ENCODE measurements around the gene C20orf202. TPM values are rescaled to one million over a fixed set of nuclear protein-coding genes. Genes with fewer than 3 reads are reported as not detected.

C20orf202 gene
- total and polyA plus RNA-seq, 2 experiments from 2014 or later: not detected

- TF ChIP-seq ZNF462 (CRISPR knock-in tag; IDR thresholded peaks at IDR 0.05): no peak
- no peak for TF ChIP-seq ZNF114 (CRISPR knock-in tag; IDR thresholded peaks at IDR 0.05)
- TF ChIP-seq EZH2phosphoT487 (IDR thresholded peaks at IDR 0.05; ENCODE audit: unreplicated experiment): no peak
Measured at GRCh38 chr20:1212607-1213396, 9.5 kb downstream of the C20orf202 start (continued).

GRCh38 chr20:1214838-1215261 lies 11.6 kb downstream of the C20orf202 start:
- H3K27ac ChIP-seq (ENCODE audit: low read depth): no peak overlapping the region
- ATAC-seq (no peak), DNase-seq (ENCODE audit: low spot score) (no peak)
- no peaks in the 10 kb centered on the region for H4K20me1 ChIP-seq (replicated peaks; ENCODE audit: insufficient read depth)
- Mint-ChIP-seq H3K4me1 (peaks cover 24% of the 10 kb centered on the region), H3K36me3 (ENCODE audit: low read depth) (no peaks in the 10 kb centered on the region; the same call in 1 of the 3 replicates), H3K9me3 (peaks cover 28% of the 10 kb centered on the region; the same call in 2 of the 3 replicates), H3K4me3 (no peak overlapping the region), H3K27ac (no peak overlapping the region), H3K27me3 (ENCODE audit: insufficient read depth, low read depth, poor library complexity) (no peaks in the 10 kb centered on the region)
- no peak overlapping the region for H2AFZ ChIP-seq
- no peaks in the 10 kb centered on the region for H3K9me2 ChIP-seq (ENCODE audit: insufficient read depth)
- no peaks in the 10 kb centered on the region for H3K79me2 ChIP-seq (replicated peaks; ENCODE audit: insufficient read depth)
- H3K4me2 ChIP-seq: no peak overlapping the region
- H3K36me3 ChIP-seq (ENCODE audit: insufficient read depth): no peaks in the 10 kb centered on the region
- H3K4me1 ChIP-seq (ENCODE audit: insufficient read depth): peaks cover 16% of the 10 kb centered on the region
- no peaks in the 10 kb centered on the region for H3F3A ChIP-seq (replicated peaks; ENCODE audit: low read depth)
- no peaks in the 10 kb centered on the region for H3K27me3 ChIP-seq (ENCODE audit: insufficient read depth)
- no peak overlapping the region for H3K4me3 ChIP-seq
- no peak for TF ChIP-seq ETS1 (IDR thresholded peaks at IDR 0.05)
- TF ChIP-seq ZNF462 (CRISPR knock-in tag; IDR thresholded peaks at IDR 0.05): no peak
